GM21360 (cell line): ENCODE data around the gene ARHGAP25.

Experiments used
- ATAC-seq: cut with Tn5 transposase; IDR thresholded peaks from one replicate; pipeline ENCODE4 v1.9.1; 2021; ENCODE audit warnings: mild to moderate bottlenecking, moderate library complexity; ENCODE audit not compliant: unreplicated experiment

The ARHGAP25 gene

GRCh38 chr2:68855550-68855949 lies 120.9 kb downstream of the ARHGAP25 start:
- no peak for ATAC-seq

GRCh38 chr2:68857202-68857845 lies 122.7 kb downstream of the ARHGAP25 start:
- no peak for ATAC-seq

GRCh38 chr2:68857855-68858456 lies 123.3 kb downstream of the ARHGAP25 start:
- ATAC-seq: peak; percentile 51

GRCh38 chr2:68860111-68860510 lies 125.5 kb downstream of the ARHGAP25 start:
- ATAC-seq: no peak

GRCh38 chr2:68861330-68861729 lies 126.7 kb downstream of the ARHGAP25 start:
- no peak for ATAC-seq

- ATAC-seq: no peak
Observed at GRCh38 chr2:68862889-68863288, 128.3 kb downstream of the ARHGAP25 start.

GRCh38 chr2:68863996-68864395 lies 129.4 kb downstream of the ARHGAP25 start:
- ATAC-seq: no peak

GRCh38 chr2:68865108-68865507 lies 130.5 kb downstream of the ARHGAP25 start:
- ATAC-seq: no peak

- ATAC-seq: no peak
Observed at GRCh38 chr2:68870215-68870614, 135.6 kb downstream of the ARHGAP25 start.

- no peak for ATAC-seq
Observed at GRCh38 chr2:68871159-68871764, 136.7 kb downstream of the ARHGAP25 start, which contains the start of gene BMP10. BMP10 (minus strand) TSS chr2:68871397; CDS start chr2:68871358, 39 bp downstream.
